ENCODE results near the gene ZNG1F. TPM values are rescaled to one million over a fixed set of nuclear protein-coding genes. Genes with fewer than 3 reads are reported as not detected.
A peak's percentile ranks its signal among the peaks of the same experiment; 100 is the strongest.
"Not testable (repeated sequence)": the region's sequence is repeated elsewhere in the genome, so short reads cannot be mapped to it uniquely, and the experiment has no call there.

The ZNG1F gene
- 5.0 and 18.5 TPM in 2 replicates for total RNA-seq (2014; rRNA removed)
- polyA plus RNA-seq (2012): 9.9 TPM

- not testable (repeated sequence) for DNase-seq (ENCODE audit: low read depth)
Observed at GRCh38 chr9:41189217-41189616, at the start of gene ZNG1F. ZNG1F (minus strand) TSS chr9:41189317; CDS start chr9:41189258, 59 bp downstream.

GRCh38 chr9:41237110-41237749 is 48.1 kb upstream of the ZNG1F start:
- not testable (repeated sequence) for DNase-seq (ENCODE audit: low read depth)

DNA sequence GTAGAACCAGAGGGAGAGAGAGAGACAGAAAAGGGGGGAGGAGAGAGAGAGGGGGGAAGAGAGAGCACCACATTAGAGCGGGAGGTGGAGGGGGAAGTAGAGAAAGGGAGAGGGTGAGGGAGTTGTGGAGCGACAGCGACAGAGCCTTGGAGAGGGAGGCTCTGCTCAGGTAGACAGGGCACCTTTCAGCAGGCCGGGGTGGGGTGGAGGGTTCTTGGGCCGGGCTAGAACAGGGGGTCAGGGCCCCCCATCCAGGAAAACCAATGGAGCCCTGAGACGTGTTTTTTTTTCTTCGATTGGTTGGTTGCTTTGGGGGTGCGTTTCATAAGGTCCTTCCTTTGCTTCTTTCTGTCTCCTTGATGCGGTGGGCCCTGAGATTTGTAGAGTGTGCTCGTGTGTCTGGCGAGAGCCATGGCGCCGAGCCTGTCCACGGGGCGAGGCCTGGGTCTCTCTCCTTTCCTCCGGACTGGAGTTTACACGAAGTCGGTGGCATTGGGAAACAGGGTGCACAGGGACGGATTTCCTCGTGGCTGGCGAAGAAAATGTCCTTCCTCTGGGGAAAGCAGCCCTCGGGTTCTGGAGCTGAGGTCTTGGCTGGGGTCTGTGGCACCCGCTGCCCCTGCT is 47.5 kb upstream of the ZNG1F start:
- DNase-seq (ENCODE audit: low read depth): not testable (repeated sequence)

- not testable (repeated sequence) for DNase-seq (ENCODE audit: low read depth)
Observed at GRCh38 chr9:41234811-41235805, 46.0 kb upstream of the ZNG1F start.

DNA sequence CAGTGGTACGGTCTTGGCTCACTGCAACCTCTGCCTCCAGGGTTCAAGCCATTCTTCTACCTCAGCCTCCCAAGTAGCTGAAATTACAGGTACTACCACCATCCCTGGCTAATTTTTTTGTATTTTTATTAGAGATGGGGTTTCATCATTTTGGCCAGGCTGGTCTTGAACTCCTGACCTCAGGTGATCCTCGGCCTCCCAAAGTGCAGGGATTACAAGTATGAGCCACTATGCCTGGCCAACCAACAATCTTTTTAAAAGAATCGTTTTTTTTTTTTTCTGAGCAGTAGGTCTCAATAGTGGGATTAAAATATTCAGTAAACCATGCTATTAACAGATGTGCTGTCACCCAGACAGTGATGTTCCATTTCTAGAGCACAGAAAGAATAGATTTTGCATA is 45.1 kb upstream of the ZNG1F start:
- DNase-seq (ENCODE audit: low read depth): not testable (repeated sequence)

DNA sequence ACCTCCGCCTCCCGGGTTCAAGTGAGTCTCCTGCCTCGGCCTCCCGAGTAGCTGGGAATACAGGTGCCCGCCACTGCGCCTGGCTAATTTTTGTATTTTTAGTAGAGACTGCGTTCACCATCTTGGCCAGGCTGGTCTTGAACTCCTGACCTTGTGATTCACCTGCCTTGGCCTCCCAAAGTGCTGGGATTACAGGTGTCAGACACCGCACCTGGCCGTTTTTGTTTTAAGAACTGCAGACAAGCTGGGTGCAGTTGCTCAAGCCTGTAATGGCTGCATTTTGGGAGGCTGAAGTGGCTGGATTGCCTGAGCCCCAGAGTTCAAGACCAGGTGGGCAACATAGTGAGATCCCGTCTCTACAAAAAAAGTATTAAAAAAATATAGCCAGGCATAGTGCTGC is 43.2 kb upstream of the ZNG1F start:
- DNase-seq (ENCODE audit: low read depth): not testable (repeated sequence)

DNA sequence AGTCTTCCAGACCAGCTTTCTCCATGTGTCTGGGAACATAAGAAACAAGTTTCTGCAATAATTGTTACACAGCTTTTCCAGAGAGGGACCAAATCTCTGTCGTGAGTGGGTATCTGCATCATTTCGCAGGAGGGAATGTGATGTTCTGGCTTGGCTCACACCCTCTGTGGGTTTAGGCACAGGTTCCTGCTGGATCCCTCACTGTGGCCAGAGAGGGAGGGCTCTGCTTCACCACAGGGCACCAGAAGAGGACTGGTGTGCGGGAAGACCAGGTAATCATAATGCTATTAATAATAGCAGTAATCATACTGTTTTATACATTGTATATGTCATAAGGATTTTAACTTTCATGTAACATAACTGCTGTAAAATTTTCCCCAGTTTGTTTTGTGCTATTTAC is 41.3 kb upstream of the ZNG1F start:
- not testable (repeated sequence) for DNase-seq (ENCODE audit: low read depth)

DNA sequence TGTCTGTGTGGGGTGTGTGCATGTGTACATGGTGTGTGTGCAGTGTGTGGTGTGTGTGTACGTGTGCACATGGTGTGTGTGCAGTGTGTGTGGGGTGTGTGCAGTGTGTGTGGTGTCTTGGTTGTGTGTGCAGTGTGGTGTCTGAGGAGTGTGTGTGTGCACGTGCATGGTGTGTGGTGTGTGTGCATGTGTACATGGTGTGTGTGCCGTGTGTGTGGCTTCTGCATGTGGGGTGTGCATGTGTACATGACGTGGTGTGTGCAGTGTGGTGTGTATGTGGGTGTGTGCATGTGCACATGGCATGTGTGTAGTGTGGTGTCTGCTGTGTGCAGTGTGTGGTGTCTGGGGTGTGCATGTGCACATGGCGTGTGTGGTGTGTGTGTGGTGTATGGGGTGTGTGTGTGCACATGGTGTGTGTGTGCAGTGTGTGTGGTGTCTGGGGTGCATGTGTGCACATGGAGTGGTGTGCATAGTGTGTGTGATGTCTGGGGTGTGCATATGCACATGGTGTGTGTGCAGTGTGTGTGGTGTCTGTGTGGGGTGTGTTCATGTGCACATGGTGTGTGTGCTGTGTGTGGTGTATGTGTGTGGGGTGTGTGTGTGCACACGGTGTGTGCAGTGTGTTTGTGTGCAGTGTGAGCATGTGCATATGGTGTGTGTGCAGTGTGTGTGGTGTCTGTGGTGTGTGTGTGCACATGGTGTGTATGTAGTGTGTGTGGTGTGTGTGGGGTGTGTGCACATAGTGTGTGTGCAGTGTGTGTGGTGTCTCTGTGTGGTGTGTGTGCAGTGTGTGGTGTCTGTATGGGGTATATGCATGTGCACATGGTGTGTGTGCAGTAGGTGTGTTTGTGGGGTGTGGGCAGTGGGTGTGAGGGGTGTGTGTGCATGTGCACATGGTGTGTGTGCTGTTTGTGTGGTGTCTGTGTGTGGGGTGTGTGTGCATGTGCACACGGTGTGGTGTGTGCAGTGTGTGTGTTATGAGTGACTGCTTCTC is 40.6 kb upstream of the ZNG1F start:
- peak; percentile 7 for DNase-seq (ENCODE audit: low read depth)

DNA sequence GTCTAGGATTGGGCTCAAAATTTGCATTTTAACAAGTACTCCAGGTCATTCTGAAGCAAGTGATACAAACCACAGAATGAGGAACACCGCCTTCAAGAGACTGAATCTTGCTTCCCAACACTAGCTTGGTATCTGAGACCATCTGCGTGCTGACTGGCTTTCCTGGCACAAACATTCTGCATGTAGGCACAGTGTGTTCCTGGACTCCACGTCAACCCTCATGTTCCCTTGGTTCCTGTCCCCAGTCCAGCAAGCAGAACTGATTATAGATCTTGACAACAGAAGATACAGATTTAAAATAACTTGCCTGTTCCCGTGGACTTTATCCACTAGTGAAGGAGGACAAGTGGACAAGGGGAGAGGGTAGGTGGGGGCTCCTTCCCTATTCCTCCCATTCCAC is 30.7 kb upstream of the ZNG1F start:
- not testable (repeated sequence) for DNase-seq (ENCODE audit: low read depth)

- DNase-seq (ENCODE audit: low read depth): not testable (repeated sequence)
Observed at GRCh38 chr9:41188439-41188838, 678 bp downstream of the ZNG1F start.

DNA sequence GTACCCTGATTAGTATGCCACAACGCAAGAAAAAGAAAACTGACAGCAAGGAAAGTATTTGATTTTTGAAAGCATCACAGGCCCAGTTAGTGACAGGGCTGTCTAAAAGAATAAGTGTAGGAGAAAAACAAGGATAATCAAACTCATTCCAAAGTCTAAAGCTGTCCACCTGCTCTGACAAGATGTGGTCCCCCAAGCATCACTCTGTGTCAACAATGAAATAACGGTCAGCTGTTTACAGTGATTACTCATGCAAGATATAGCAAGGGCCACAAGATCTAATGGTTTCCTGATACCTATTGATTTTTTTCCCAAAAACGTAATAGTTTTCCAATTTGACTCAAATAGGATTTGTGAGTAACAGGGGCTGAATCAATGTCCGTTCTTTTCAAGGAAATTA is 14.1 kb downstream of the ZNG1F start:
- peak; percentile 6 for DNase-seq (ENCODE audit: low read depth)

- DNase-seq (ENCODE audit: low read depth): not testable (repeated sequence)
Observed at GRCh38 chr9:41150116-41150515, 39.0 kb downstream of the ZNG1F start.

GRCh38 chr9:41141878-41142277 is 47.2 kb downstream of the ZNG1F start:
- DNase-seq (ENCODE audit: low read depth): not testable (repeated sequence)

DNA sequence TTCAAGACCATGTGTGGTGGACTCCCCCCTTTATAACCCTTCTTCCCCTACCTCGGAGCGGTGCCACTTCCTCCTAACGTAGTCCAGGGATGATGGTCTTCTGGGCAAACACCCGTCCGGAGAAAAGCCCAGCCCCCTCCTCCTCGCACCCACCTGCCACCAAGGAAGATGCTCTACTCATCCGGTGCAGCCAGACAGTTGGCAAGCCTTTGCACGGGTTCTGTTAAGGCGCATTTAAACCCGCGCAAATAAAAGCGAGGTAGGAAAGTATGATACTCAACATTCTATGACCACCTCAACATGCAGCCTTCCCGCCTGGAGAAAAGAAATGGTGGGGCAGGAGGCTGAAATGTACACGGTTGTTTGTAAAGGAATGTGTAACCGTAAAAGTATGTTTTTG is 60.5 kb downstream of the ZNG1F start, which contains the start of gene FOXD4L6:
Gene FOXD4L6, minus strand, starts transcription at position 101 of the 400 bp plus-strand sequence. CDS start 298 bp downstream, outside the sequence.
- not testable (repeated sequence) for DNase-seq (ENCODE audit: low read depth)

DNA sequence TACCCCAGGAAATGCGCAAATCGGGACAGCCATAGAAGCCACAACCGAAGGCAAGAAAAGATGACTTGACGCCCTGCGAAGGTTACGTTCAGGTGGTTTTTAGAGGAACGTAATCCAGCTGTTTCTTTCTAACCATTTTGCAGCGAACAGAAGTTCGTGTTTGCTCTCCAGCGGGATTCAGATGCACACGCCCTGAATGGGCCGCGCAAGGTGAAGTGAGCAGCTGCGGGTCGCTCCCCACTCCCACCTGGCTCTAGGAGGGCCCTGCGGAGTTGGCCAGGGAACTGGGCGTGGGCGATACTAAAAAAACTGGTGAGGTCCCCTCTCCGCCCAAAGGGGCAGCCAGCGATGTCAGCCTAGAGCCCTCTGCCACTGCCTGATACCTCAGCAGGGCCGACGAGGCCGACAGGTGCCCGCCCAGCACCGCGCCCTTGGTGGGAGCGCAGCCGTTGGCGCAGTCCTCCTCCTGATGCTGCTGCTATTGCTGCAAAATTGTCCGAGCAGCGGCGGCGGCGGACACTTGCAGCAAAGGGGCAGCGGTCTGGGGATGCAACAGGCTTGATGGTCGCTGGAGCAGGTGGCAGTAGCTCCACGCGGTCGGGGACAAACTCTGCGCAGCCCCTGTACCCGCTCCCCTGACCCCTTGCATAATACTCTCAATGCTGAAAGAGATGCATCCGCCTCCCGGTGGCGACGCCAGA is 62.2 kb downstream of the ZNG1F start:
- not testable (repeated sequence) for DNase-seq (ENCODE audit: low read depth)

- DNase-seq (ENCODE audit: low read depth): not testable (repeated sequence)
Observed at GRCh38 chr9:41125936-41126335, 63.2 kb downstream of the ZNG1F start.

DNA sequence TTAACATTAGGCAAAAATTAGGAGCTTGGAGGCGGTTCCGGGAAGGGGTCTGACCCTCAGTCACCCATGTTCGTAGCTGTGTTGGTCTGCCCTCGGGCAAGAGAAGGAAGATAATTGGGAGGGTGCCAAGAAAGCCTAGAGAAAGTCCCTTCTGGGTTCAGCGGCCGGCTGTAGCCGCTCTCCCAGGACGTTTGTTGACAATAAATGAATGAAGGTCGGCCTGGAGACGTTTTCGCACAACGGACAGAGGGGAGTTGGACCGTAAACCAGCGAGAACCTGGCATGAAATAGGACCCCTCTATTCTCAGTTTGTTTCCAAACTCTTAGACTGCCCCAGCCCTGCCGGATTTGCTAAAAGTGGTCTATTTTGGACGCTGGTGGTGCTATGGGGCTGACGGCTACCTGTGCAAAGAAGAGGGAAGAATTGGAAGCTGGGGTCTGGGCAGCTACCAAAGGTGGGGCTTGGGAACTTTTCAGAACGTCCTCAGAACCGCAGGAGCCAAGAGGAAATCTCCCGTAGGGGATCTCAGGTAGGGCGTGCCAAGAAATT is 63.9 kb downstream of the ZNG1F start:
- not testable (repeated sequence) for DNase-seq (ENCODE audit: low read depth)

GRCh38 chr9:41124250-41125108 is 64.6 kb downstream of the ZNG1F start:
- not testable (repeated sequence) for DNase-seq (ENCODE audit: low read depth)
